Neural cell (in vitro differentiated cells): Measurements from ENCODE around the gene MANBA. TPM values are rescaled to one million over a fixed set of nuclear protein-coding genes. Genes with fewer than 3 reads are reported as not detected.
"Not testable (repeated sequence)": the region's sequence is repeated elsewhere in the genome, so short reads cannot be mapped to it uniquely, and the experiment has no call there.

Experiments used
- H2AFZ ChIP-seq: fragments of 200-600, 300-800 bp; sonication (generic), shearing (Covaris generic); 2 replicates; pipeline ENCODE4 v1.6.0; 2014; ENCODE audit warnings: low read depth, mild to moderate bottlenecking, antibody characterized with exemption, low read length, moderate library complexity
- H3F3A ChIP-seq: fragments of 200-600 bp; shearing (Covaris generic); 2 replicates; pipeline ENCODE4 v1.6.1; 2016; ENCODE audit warnings: mild to moderate bottlenecking, moderate library complexity, mixed read lengths, antibody characterized with exemption, low read length; ENCODE audit not compliant: insufficient read depth, poor library complexity, severe bottlenecking
- H3K27ac ChIP-seq: fragments of 200-600, 300-800 bp; sonication (generic), shearing (Covaris generic); 2 replicates; pipeline ENCODE4 v1.5.1; 2014; ENCODE audit warnings: mild to moderate bottlenecking, low read length, moderate library complexity
- H3K27me3 ChIP-seq: fragments of 300-800, 200-600 bp; sonication (generic), shearing (Covaris generic); 2 replicates; pipeline ENCODE4 v1.6.0; 2014; ENCODE audit warnings: mild to moderate bottlenecking, low read depth, low read length, moderate library complexity; ENCODE audit not compliant: insufficient read depth
- H3K36me3 ChIP-seq: fragments of 300-800, 200-600 bp; sonication (generic), shearing (Covaris generic); 2 replicates; pipeline ENCODE4 v1.5.1; 2014; ENCODE audit warnings: mild to moderate bottlenecking, antibody characterized with exemption, low read length, moderate library complexity; ENCODE audit not compliant: insufficient read depth
- H3K4me2 ChIP-seq: fragments of 300-800, 200-600 bp; sonication (generic), shearing (Covaris generic); 2 replicates; pipeline ENCODE4 v1.6.0; 2014; ENCODE audit warnings: mild to moderate bottlenecking, low read length
- H3K4me3 ChIP-seq: fragments of 300-800, 200-600 bp; sonication (generic), shearing (Covaris generic); 2 replicates; pipeline ENCODE4 v1.5.1; 2014; ENCODE audit warnings: mild to moderate bottlenecking, low read length, moderate library complexity
- H3K79me2 ChIP-seq: fragments of 200-600 bp; shearing (Covaris generic); replicated peaks from 2 replicates; pipeline ENCODE4 v1.6.0; 2014; ENCODE audit warnings: mild to moderate bottlenecking, low read length, moderate library complexity; ENCODE audit not compliant: insufficient read depth
- H3K9ac ChIP-seq: fragments of 300-800, 200-600 bp; sonication (generic), shearing (Covaris generic); 2 replicates; pipeline ENCODE4 v1.6.1; 2016; ENCODE audit warnings: mild to moderate bottlenecking, low read length, mixed read lengths
- H3K9me2 ChIP-seq: fragments of 200-600 bp; shearing (Covaris generic); 2 replicates; pipeline ENCODE4 v1.6.1; 2016; ENCODE audit warnings: mild to moderate bottlenecking, low read length, mixed read lengths; ENCODE audit not compliant: insufficient read depth
- H3K9me3 ChIP-seq: fragments of 200-600, 300-800 bp; sonication (generic), shearing (Covaris generic); 2 replicates; pipeline ENCODE4 v1.6.1; 2016; ENCODE audit warnings: mild to moderate bottlenecking, mixed run types, low read length, moderate library complexity, mixed read lengths
- H4K20me1 ChIP-seq: fragments of 200-600 bp; shearing (Covaris generic); 2 replicates; pipeline ENCODE4 v1.6.1; 2016; ENCODE audit warnings: mild to moderate bottlenecking, mixed run types; ENCODE audit not compliant: insufficient read depth
- EP300 ChIP-seq: fragments of 450-650 bp; conservative IDR thresholded peaks from 2 replicates; pipeline ENCODE4 v1.6.1; 2014; ENCODE audit warnings: antibody characterized with exemption, mild to moderate bottlenecking, moderate library complexity; ENCODE audit not compliant: poor library complexity, severe bottlenecking
- EZH2 ChIP-seq: fragments of 200-600, 300-800 bp; shearing (Covaris generic), sonication (generic); IDR thresholded peaks from 2 replicates; pipeline ENCODE4 v1.6.1; 2014; ENCODE audit warnings: antibody characterized with exemption, low read length, borderline replicate concordance, mild to moderate bottlenecking; ENCODE audit not compliant: insufficient read depth, poor library complexity, severe bottlenecking
- MXI1 ChIP-seq: fragments of 450-650 bp; conservative IDR thresholded peaks from 2 replicates; pipeline ENCODE4 v1.6.1; 2014; ENCODE audit warnings: antibody characterized with exemption, mild to moderate bottlenecking; ENCODE audit not compliant: poor library complexity, severe bottlenecking
- POLR2AphosphoS5 ChIP-seq: IDR thresholded peaks from 2 replicates; pipeline ENCODE4 v1.6.1; 2012
- RAD21 ChIP-seq: fragments of 450-650 bp; conservative IDR thresholded peaks from 2 replicates; pipeline ENCODE4 v1.6.1; 2014; ENCODE audit warnings: antibody characterized with exemption, mild to moderate bottlenecking, moderate library complexity
- SMC3 ChIP-seq: fragments of 450-650 bp; conservative IDR thresholded peaks from 2 replicates; pipeline ENCODE4 v1.6.1; 2014; ENCODE audit warnings: antibody characterized with exemption, mild to moderate bottlenecking, moderate library complexity; ENCODE audit not compliant: poor library complexity
- TAF1 ChIP-seq: IDR thresholded peaks from 2 replicates; pipeline ENCODE4 v1.6.1; 2012; ENCODE audit warnings: low read depth
- polyA plus RNA-seq: library from polyadenylated mRNA; depleted of rRNA; stranded (reverse); fragments of >200 nt; gene quantifications from 2 replicates; pipeline ENCODE4 v1.2.3, GENCODE V29; 2014
- TF ChIP-seq, protein P1 (sequence below): IDR thresholded peaks from 2 replicates; pipeline ENCODE4 v1.6.1; 2012; ENCODE audit warnings: borderline replicate concordance
- TF ChIP-seq, protein P2 (sequence below): fragments of 450-650 bp; IDR thresholded peaks from 2 replicates; pipeline ENCODE4 v1.5.1; 2014; ENCODE audit warnings: antibody characterized with exemption, mild to moderate bottlenecking, moderate library complexity; ENCODE audit not compliant: poor library complexity, severe bottlenecking

MANBA gene
- polyA plus RNA-seq, 1 donor from 2014 or later: 43.8 TPM

DNA sequence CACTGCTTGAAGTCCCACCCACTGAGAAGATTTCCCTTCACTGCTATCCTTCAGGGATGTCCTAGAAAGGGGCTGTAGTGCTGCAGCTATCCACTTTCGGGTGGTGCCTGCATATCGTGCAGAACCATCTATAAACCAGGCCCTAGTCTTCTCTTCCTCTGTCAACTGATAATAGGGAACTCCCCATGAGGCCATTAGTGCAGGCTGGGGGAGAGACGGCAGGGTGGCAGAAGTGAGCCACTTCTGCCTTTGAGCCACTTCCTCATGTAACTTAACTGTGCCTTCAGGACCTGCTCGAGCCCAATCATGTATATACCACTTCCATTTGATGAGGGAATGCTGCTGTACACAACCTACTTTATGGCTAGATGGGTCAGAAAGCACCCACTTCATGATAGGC, 17.4 kb downstream of the MANBA start:
- not testable (repeated sequence) for H2AFZ ChIP-seq, H3K4me2 ChIP-seq, H3K36me3 ChIP-seq, H3K9me2 ChIP-seq, H3K4me3 ChIP-seq, H4K20me1 ChIP-seq, H3K9me3 ChIP-seq, H3K27me3 ChIP-seq, H3K9ac ChIP-seq, H3K27ac ChIP-seq, H3K79me2 ChIP-seq, H3F3A ChIP-seq

DNA sequence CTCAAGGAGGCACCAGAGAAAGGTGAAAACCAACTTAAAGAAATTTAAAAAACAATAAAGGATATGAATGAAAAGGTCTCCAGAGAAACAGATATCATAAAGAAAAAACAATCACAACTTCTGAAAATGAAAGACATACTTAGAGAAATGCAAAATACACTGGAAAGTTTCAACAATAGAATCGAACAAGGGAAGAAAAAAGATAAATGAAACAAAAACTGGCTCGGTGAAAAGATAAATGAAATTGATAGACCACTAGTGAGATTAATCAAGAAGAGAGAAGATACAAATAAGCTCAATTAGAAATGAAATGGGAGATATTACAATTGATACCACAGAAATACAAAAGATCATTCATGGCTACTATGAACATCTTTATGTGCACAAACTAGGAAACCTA, 22.0 kb downstream of the MANBA start:
- H3K4me3 ChIP-seq, H3K27ac ChIP-seq, H3F3A ChIP-seq, H3K9ac ChIP-seq, H3K4me2 ChIP-seq, H3K79me2 ChIP-seq, H4K20me1 ChIP-seq, H3K9me3 ChIP-seq, H3K9me2 ChIP-seq, H2AFZ ChIP-seq, H3K36me3 ChIP-seq, H3K27me3 ChIP-seq: not testable (repeated sequence)

DNA sequence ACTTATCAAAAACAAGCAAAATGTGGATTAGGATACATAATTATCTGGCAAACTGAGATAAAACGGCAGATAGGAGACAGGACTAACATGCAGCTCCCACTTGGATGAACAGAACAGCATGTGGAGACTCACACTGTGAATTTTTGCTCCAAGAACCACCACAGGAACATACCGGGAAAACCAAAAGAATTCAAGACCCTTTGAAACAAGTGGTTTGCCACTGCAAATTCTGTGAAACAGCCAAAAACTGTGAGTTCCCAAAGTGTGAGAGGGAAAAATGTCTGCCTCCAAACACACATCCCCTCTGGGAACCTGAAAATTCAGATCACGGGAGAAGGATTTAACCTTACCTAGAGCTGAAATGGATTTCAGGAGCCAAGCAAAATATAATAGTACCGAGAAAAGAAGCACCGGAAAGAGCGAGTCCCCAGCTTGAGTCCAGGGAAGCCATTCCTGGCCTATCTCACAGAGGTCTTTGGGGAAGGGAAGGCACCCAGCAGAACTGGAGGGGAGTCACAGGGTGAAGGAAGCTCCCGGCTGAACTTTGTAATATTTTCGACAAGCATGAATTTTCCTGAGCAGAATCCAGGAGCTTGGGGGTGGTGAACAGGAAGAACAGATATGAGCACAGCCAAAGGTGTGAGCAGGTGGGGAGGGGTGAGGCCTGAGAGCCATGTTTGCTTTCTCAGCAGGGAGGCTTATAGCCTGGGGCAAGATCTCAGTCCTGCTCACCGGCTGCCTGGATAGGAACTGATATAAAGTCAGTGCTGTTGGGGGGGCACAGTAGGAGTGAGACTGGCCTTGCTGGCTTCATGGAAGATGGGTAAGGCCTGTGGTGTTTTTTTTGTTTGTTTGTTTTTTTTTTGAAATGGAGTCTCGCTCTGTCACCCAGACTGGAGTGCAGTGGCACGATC, 23.9 kb downstream of the MANBA start:
- Histone ChIP-seq H3K9me2 (no peaks in the 10 kb centered on the region), H3K36me3 (no peaks in the 10 kb centered on the region), H3K27me3 (no peaks in the 10 kb centered on the region), H3K27ac (no peak overlapping the region), H2AFZ (no peak overlapping the region), H3F3A (no peaks in the 10 kb centered on the region), H3K4me2 (no peak overlapping the region), H3K4me3 (no peak overlapping the region), H3K79me2 (peaks cover 5% of the 10 kb centered on the region), H3K9me3 (no peaks in the 10 kb centered on the region), H3K9ac (no peak overlapping the region), H4K20me1 (no peaks in the 10 kb centered on the region)
- TF ChIP-seq POLR2AphosphoS5 (no peak), EP300 (no peak), TAF1 (no peak), EZH2 (no peak), RAD21 (no peak), SMC3 (no peak), MXI1 (no peak)
- TF ChIP-seq, protein P1, sequence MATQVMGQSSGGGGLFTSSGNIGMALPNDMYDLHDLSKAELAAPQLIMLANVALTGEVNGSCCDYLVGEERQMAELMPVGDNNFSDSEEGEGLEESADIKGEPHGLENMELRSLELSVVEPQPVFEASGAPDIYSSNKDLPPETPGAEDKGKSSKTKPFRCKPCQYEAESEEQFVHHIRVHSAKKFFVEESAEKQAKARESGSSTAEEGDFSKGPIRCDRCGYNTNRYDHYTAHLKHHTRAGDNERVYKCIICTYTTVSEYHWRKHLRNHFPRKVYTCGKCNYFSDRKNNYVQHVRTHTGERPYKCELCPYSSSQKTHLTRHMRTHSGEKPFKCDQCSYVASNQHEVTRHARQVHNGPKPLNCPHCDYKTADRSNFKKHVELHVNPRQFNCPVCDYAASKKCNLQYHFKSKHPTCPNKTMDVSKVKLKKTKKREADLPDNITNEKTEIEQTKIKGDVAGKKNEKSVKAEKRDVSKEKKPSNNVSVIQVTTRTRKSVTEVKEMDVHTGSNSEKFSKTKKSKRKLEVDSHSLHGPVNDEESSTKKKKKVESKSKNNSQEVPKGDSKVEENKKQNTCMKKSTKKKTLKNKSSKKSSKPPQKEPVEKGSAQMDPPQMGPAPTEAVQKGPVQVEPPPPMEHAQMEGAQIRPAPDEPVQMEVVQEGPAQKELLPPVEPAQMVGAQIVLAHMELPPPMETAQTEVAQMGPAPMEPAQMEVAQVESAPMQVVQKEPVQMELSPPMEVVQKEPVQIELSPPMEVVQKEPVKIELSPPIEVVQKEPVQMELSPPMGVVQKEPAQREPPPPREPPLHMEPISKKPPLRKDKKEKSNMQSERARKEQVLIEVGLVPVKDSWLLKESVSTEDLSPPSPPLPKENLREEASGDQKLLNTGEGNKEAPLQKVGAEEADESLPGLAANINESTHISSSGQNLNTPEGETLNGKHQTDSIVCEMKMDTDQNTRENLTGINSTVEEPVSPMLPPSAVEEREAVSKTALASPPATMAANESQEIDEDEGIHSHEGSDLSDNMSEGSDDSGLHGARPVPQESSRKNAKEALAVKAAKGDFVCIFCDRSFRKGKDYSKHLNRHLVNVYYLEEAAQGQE: no peak
- TF ChIP-seq, protein P2, sequence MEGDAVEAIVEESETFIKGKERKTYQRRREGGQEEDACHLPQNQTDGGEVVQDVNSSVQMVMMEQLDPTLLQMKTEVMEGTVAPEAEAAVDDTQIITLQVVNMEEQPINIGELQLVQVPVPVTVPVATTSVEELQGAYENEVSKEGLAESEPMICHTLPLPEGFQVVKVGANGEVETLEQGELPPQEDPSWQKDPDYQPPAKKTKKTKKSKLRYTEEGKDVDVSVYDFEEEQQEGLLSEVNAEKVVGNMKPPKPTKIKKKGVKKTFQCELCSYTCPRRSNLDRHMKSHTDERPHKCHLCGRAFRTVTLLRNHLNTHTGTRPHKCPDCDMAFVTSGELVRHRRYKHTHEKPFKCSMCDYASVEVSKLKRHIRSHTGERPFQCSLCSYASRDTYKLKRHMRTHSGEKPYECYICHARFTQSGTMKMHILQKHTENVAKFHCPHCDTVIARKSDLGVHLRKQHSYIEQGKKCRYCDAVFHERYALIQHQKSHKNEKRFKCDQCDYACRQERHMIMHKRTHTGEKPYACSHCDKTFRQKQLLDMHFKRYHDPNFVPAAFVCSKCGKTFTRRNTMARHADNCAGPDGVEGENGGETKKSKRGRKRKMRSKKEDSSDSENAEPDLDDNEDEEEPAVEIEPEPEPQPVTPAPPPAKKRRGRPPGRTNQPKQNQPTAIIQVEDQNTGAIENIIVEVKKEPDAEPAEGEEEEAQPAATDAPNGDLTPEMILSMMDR: no peak
